ENCODE measurements around the gene BTF3L4. TPM values are rescaled to one million over a fixed set of nuclear protein-coding genes. Genes with fewer than 3 reads are reported as not detected.

BTF3L4 gene
- total RNA-seq, 1 donor from 2014 or later = 83.6 TPM

DNA sequence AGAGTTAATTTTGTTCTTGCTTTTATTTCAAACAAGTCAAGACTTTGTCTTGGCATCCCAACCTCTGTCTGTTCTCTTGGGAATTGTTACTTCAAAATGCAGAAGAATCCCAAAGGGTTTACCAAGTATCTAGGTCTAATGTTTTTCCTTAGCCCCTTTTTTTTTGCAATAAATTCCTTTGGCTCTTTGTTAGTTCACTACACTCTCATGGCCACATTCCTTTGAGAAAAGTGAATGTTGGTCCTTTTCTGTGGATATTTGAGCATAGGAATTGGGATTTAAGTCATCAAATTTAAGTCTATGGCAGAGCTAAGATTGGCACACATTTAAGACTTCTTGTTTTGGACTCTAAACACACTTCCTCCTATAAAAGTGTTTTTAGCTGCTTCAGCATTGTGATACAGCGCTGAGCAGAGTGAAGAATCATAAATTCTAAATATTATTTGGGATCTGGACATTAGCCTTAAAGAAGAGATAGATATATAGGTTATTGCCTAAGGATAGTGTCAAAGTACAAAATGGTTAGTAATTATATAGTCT is 1.9 kb downstream of the BTF3L4 start:
- no peak for DNase-seq (ENCODE audit: low read depth)
- TF ChIP-seq, protein P1, sequence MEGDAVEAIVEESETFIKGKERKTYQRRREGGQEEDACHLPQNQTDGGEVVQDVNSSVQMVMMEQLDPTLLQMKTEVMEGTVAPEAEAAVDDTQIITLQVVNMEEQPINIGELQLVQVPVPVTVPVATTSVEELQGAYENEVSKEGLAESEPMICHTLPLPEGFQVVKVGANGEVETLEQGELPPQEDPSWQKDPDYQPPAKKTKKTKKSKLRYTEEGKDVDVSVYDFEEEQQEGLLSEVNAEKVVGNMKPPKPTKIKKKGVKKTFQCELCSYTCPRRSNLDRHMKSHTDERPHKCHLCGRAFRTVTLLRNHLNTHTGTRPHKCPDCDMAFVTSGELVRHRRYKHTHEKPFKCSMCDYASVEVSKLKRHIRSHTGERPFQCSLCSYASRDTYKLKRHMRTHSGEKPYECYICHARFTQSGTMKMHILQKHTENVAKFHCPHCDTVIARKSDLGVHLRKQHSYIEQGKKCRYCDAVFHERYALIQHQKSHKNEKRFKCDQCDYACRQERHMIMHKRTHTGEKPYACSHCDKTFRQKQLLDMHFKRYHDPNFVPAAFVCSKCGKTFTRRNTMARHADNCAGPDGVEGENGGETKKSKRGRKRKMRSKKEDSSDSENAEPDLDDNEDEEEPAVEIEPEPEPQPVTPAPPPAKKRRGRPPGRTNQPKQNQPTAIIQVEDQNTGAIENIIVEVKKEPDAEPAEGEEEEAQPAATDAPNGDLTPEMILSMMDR (IDR thresholded peaks at IDR 0.05; ENCODE audit: insufficient read depth, low read length, poor library complexity, severe bottlenecking) = no peak
- Histone ChIP-seq H3K27me3 (ENCODE audit: control insufficient read depth, insufficient read depth, low read length) (no peaks in the 10 kb centered on the region), H3K36me3 (ENCODE audit: control insufficient read depth, insufficient read depth, low read length) (peaks cover 2% of the 10 kb centered on the region), H3K4me3 (ENCODE audit: low read depth, low read length) (no peak overlapping the region)

DNA sequence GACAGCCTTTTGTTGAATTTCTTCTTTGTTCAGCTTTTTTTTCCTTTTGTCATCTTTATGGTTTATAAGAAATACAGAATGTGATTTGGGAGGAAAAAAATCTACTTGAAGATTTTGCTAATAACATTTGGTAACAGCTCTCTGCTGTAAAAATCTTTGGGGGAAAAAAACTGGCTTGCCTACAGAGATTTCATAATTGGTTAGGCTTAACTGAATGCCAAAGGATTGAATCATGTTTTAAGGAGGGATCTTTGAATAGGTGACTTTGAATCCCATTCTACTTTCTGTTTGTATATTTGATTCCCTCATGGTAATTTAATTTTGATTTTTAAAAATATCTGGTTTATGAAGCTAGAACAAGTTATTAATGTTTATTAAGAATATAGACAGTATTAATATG is 3.2 kb downstream of the BTF3L4 start:
- H3K27me3 ChIP-seq (ENCODE audit: control insufficient read depth, insufficient read depth, low read length) = no peaks in the 10 kb centered on the region
- peaks cover 2% of the 10 kb centered on the region for H3K36me3 ChIP-seq (ENCODE audit: control insufficient read depth, insufficient read depth, low read length)
- TF ChIP-seq, protein P1 (IDR thresholded peaks at IDR 0.05; ENCODE audit: insufficient read depth, low read length, poor library complexity, severe bottlenecking) = no peak
- H3K4me3 ChIP-seq (ENCODE audit: low read depth, low read length) = no peak overlapping the region
- no peak for DNase-seq (ENCODE audit: low read depth)

DNA sequence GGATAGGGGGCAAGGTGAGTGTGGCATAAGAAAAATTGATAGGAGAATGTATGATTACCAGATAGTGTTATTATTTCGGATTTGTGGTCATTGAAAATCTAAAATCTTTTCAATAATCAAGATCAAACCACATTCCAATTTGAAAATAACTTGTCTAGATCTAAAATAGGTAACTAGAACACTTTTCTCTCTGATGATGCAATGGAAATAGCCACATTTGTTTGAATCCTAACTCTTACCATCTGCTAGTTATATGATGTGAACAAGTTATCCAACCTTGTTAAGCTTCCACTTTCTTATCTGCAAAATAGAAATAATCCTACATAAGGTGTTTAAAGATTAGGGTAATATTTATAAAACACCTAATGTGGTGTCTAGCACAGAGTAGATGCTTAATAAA is 3.8 kb downstream of the BTF3L4 start:
- Histone ChIP-seq H3K4me3 (ENCODE audit: low read depth, low read length) (no peak overlapping the region), H3K27me3 (ENCODE audit: control insufficient read depth, insufficient read depth, low read length) (no peaks in the 10 kb centered on the region), H3K36me3 (ENCODE audit: control insufficient read depth, insufficient read depth, low read length) (peaks cover 2% of the 10 kb centered on the region)
- TF ChIP-seq, protein P1 (IDR thresholded peaks at IDR 0.05; ENCODE audit: insufficient read depth, low read length, poor library complexity, severe bottlenecking) = no peak
- DNase-seq (ENCODE audit: low read depth) = no peak

DNA sequence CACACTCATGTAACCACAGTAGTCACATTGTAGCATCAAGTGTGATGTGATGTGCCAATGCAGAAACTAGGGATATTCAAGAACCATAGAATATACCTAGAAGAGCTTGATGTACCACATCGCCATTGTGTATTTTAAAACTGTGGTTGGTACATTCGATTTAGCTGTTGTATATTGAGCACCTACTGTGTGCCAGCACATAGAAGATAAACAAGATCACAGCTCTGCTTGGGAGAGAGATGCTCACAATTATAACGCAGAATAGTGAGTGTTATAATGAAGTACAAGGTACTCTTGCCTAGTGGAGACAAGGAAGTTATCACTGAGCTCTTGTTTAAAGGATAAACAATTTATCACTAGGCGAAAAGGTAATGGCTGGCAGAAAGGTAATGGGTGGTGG is 4.7 kb downstream of the BTF3L4 start:
- TF ChIP-seq, protein P1 (IDR thresholded peaks at IDR 0.05; ENCODE audit: insufficient read depth, low read length, poor library complexity, severe bottlenecking) = no peak
- H3K27me3 ChIP-seq (ENCODE audit: control insufficient read depth, insufficient read depth, low read length) = no peaks in the 10 kb centered on the region
- no peak overlapping the region for H3K4me3 ChIP-seq (ENCODE audit: low read depth, low read length)
- peaks cover 2% of the 10 kb centered on the region for H3K36me3 ChIP-seq (ENCODE audit: control insufficient read depth, insufficient read depth, low read length)
- DNase-seq (ENCODE audit: low read depth) = no peak

DNA sequence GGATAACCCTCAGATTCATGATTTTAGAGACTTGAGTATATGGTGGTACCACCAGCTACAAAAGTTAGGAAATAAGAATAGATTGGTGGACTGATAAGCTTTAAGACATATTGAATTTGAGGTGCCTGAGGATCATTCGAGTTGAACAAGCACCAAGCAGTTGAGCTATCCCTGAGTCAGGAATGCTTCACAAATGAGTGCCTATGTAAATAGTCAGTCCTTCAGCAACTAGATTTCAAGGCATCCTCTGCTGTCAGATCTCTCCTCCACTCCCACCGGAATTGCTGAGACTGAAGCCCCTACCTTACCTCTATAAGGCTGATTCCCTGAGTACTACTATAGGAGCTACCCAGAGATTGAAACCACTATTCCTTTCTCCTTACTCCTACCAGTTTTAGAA is 7.1 kb downstream of the BTF3L4 start:
- TF ChIP-seq, protein P1 (IDR thresholded peaks at IDR 0.05; ENCODE audit: insufficient read depth, low read length, poor library complexity, severe bottlenecking) = no peak
- H3K27me3 ChIP-seq (ENCODE audit: control insufficient read depth, insufficient read depth, low read length) = no peaks in the 10 kb centered on the region
- H3K36me3 ChIP-seq (ENCODE audit: control insufficient read depth, insufficient read depth, low read length) = peaks cover 2% of the 10 kb centered on the region
- no peak for DNase-seq (ENCODE audit: low read depth)
- no peak overlapping the region for H3K4me3 ChIP-seq (ENCODE audit: low read depth, low read length)

DNA sequence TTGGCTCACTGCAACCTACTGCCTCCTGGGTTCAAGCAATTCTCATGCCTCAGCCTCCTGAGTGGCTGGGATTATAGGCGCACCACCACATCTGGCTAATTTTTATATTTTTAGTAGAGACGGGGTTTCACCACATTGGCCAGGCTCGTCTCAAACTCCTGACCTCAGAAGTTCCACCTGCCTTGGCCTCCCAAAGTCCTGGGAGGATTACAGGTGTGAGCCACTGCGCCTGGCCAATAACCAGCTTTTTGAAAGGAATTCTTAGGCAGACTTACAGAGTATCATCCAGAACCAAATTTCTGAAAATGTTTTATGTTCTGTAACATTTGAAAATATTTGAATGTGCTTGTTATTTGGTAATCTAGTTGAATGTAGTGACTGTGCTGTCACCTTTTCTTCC is 14.6 kb downstream of the BTF3L4 start:
- Histone ChIP-seq H3K36me3 (ENCODE audit: control insufficient read depth, insufficient read depth, low read length) (no peaks in the 10 kb centered on the region), H3K27me3 (ENCODE audit: control insufficient read depth, insufficient read depth, low read length) (no peaks in the 10 kb centered on the region), H3K4me3 (ENCODE audit: low read depth, low read length) (no peak overlapping the region)
- TF ChIP-seq, protein P1 (IDR thresholded peaks at IDR 0.05; ENCODE audit: insufficient read depth, low read length, poor library complexity, severe bottlenecking) = no peak
- no peak for DNase-seq (ENCODE audit: low read depth)
